K562 (cell line): ENCODE results near the gene NT5DC2. TPM values are rescaled to one million over a fixed set of nuclear protein-coding genes. Genes with fewer than 3 reads are reported as not detected.
A peak's percentile ranks its signal among the peaks of the same experiment; 100 is the strongest.

Experiments
- ATAC-seq: fragments of 200-7000 bp; cut with Tn5 transposase; 3 replicates; pipeline ENCODE4 v1.9.1; 2020; ENCODE audit warnings: moderate library complexity
- BruUV-seq: library from RNA; stranded (reverse); fragments of 400-500 nt; replicated peaks from 2 replicates; lab custom pipeline; 2021; lab: Mats Ljungman, UMichigan
- CTCF ChIA-PET: fragments of 300-600 bp; formaldehyde crosslinking; extraction: SDS; loops from one replicate; lab custom pipeline; 2021; ENCODE audit warnings: low intra/inter-chr PET ratio; lab: Yijun Ruan, JAX
- POLR2A ChIA-PET: fragments of 300-600, 350-650 bp; sonication (Branson Sonifier 250); formaldehyde crosslinking; extraction: SDS; loops from one replicate; lab custom pipeline; 2021; ENCODE audit warnings: antibody characterized with exemption, inconsistent platforms; lab: Yijun Ruan, JAX
- DNase-seq, 4 experiments: peaks; one replicate each; pipeline versions ENCODE4 v3.0.0 to v3.0.0-alpha.2; 2011 to 2018; ENCODE audit warnings: low spot score in 3 of 4, mixed read lengths in 3 of 4; ENCODE audit errors: extremely low read depth in 1 of 4
- FAIRE-seq: peaks from 2 replicates; lab custom pipeline; 2011; peaks lifted over from hg19 to GRCh38; lab: Jason Lieb, UNC
- H2AFZ ChIP-seq: 2 replicates; pipeline ENCODE4 v1.6.0; 2011; ENCODE audit warnings: low read depth, low read length, control low read depth, inconsistent platforms
- H3K27ac ChIP-seq: fragments of 200-600 bp; 3 replicates; pipeline ENCODE4 v1.8.0; 2011; ENCODE audit warnings: low read depth, mild to moderate bottlenecking, control low read depth, inconsistent platforms, low read length, moderate library complexity, mixed read lengths; ENCODE audit errors: extremely low read depth
- H3K27me3 ChIP-seq, 2 experiments: fragments of 300-600 bp in 1 of 2; 2 replicates in 1 of 2; 3 replicates in 1 of 2; pipeline versions ENCODE4 v1.6.0 to v1.8.0; 2011; ENCODE audit warnings: inconsistent platforms in 2 of 2, low read length in 2 of 2, mild to moderate bottlenecking in 1 of 2, mixed read lengths in 1 of 2, moderate library complexity in 1 of 2; ENCODE audit not compliant: control insufficient read depth in 2 of 2, insufficient read depth in 2 of 2
- H3K36me3 ChIP-seq: fragments of 300-600 bp; 3 replicates; pipeline ENCODE4 v1.8.0; 2011; ENCODE audit warnings: mild to moderate bottlenecking, low read length, inconsistent platforms; ENCODE audit not compliant: control insufficient read depth, insufficient read depth
- H3K4me1 ChIP-seq, 2 experiments: fragments of 200-600 bp in 1 of 2; replicated peaks in 1 of 2; 2 replicates in 1 of 2; 3 replicates in 1 of 2; pipeline versions ENCODE4 v1.5.1 to v1.8.0; 2011; ENCODE audit warnings: inconsistent platforms in 2 of 2, low read length in 2 of 2, mild to moderate bottlenecking in 1 of 2, mixed read lengths in 1 of 2, moderate library complexity in 1 of 2; ENCODE audit not compliant: control insufficient read depth in 2 of 2, insufficient read depth in 2 of 2
- H3K4me2 ChIP-seq: 2 replicates; pipeline ENCODE4 v1.6.1; 2011; ENCODE audit warnings: low read length, control low read depth, inconsistent platforms, mixed read lengths; ENCODE audit not compliant: insufficient read depth
- H3K4me3 ChIP-seq: fragments of 200-600 bp; sonication (generic), shearing (Covaris generic); 2 replicates; pipeline ENCODE4 v1.5.1; 2016; ENCODE audit warnings: control low read depth, inconsistent platforms
- H3K79me2 ChIP-seq: fragments of 200-600 bp; 3 replicates; pipeline ENCODE4 v1.8.0; 2011; ENCODE audit warnings: low read length, inconsistent platforms; ENCODE audit not compliant: control insufficient read depth, insufficient read depth
- H3K9ac ChIP-seq, 2 experiments: 2 replicates each; pipeline versions ENCODE4 v1.6.0 to v1.6.1; 2011; ENCODE audit warnings: low read depth in 2 of 2, low read length in 2 of 2, control low read depth in 1 of 2, inconsistent platforms in 1 of 2, mild to moderate bottlenecking in 1 of 2, mixed read lengths in 1 of 2; ENCODE audit not compliant: insufficient read depth in 1 of 2
- H3K9me1 ChIP-seq: one replicate; pipeline ENCODE4 v1.6.0; 2011; ENCODE audit warnings: inconsistent platforms, mild to moderate bottlenecking, low read length, moderate library complexity; ENCODE audit not compliant: control insufficient read depth, insufficient read depth
- H3K9me3 ChIP-seq: replicated peaks from 2 replicates; pipeline ENCODE4 v1.5.1; 2011; ENCODE audit warnings: low read depth, low read length, inconsistent platforms; ENCODE audit not compliant: control insufficient read depth, insufficient read depth
- H4K20me1 ChIP-seq: replicated peaks from 2 replicates; pipeline ENCODE4 v1.6.1; 2011; ENCODE audit warnings: low read length, inconsistent platforms, mixed read lengths; ENCODE audit not compliant: control insufficient read depth, insufficient read depth
- ESRRB ChIP-seq: fragments of 250-450 bp; sonication (Bioruptor Pico); IDR thresholded peaks from 2 replicates; pipeline ENCODE4 v1.5.0; 2020; ENCODE audit warnings: mild to moderate bottlenecking, moderate library complexity, borderline replicate concordance
- ETV1 ChIP-seq: fragments of 450-650 bp; conservative IDR thresholded peaks from 2 replicates; pipeline ENCODE4 v1.6.1; 2016; ENCODE audit warnings: missing genetic modification characterization, control low read depth, low read depth, missing compliant biosample characterization
- HNRNPLL ChIP-seq: fragments of 200-400 bp; formaldehyde crosslinking; IDR thresholded peaks from 2 replicates; pipeline ENCODE4 v1.6.1; 2017; ENCODE audit warnings: low read length, low read depth, mild to moderate bottlenecking; ENCODE audit not compliant: poor library complexity, severe bottlenecking
- MAFK ChIP-seq: IDR thresholded peaks from 2 replicates; pipeline ENCODE4 v1.6.1; 2011; ENCODE audit warnings: low read length, improper control_type of control experiment
- POLR2A ChIP-seq: fragments of 450-650 bp; conservative IDR thresholded peaks from 2 replicates; pipeline ENCODE4 v1.6.1; 2016
- POLR2AphosphoS2 ChIP-seq: IDR thresholded peaks from 2 replicates; pipeline ENCODE4 v1.6.1; 2012; ENCODE audit warnings: low read length, improper control_type of control experiment
- POLR2G ChIP-seq: fragments of 200-400 bp; formaldehyde crosslinking; IDR thresholded peaks from 2 replicates; pipeline ENCODE4 v1.6.1; 2017; ENCODE audit warnings: low read depth, mild to moderate bottlenecking, antibody characterized with exemption, low read length, moderate library complexity
- RBFOX2 ChIP-seq: fragments of 200-400 bp; formaldehyde crosslinking; IDR thresholded peaks from 2 replicates; pipeline ENCODE4 v1.6.1; 2017; ENCODE audit warnings: low read depth, mild to moderate bottlenecking, low read length, moderate library complexity
- RFX7 ChIP-seq: fragments of 250-450 bp; sonication (Bioruptor Pico); IDR thresholded peaks from 2 replicates; pipeline ENCODE4 v1.5.1; 2021; ENCODE audit warnings: mild to moderate bottlenecking
- SMARCA5 ChIP-seq: fragments of 450-650 bp; IDR thresholded peaks from 2 replicates; pipeline ENCODE4 v1.6.1; 2016
- ZNF79 ChIP-seq: fragments of 250-450 bp; sonication (Bioruptor Pico); IDR thresholded peaks from 2 replicates; pipeline ENCODE4 v1.4.0; 2020; ENCODE audit warnings: low read depth, mild to moderate bottlenecking, moderate library complexity
- WGBS: fragments of 100-300 bp; shearing (Covaris generic); methylation state at CpG from one replicate; pipeline ENCODE4 v1.1.6; 2016; ENCODE audit warnings: low coverage, mixed read lengths; ENCODE audit not compliant: insufficient coverage; ENCODE audit errors: missing lambda C conversion rate; 5-methylcytosine and 5-hydroxymethylcytosine counted together
- in situ Hi-C: fragments of 300-500 bp; cut with MboI; formaldehyde crosslinking; loops from 4 replicates; pipeline ENCODE4 v1.15.0; 2018; ENCODE audit warnings: inconsistent platforms, mixed read lengths
- intact Hi-C: fragments of 100-400 bp; cut with micrococcal nuclease; formaldehyde crosslinking; loops from 2 replicates; pipeline ENCODE4 v1.14.2; 2022
- polyA plus RNA-seq, 8 experiments: library from polyadenylated mRNA; depleted of rRNA in 4 of 8; stranded (reverse) in 5 of 8; unstranded in 3 of 8; fragments of >200 nt; fragmentation: Nextera tagmentation in 2 of 8; fragmentation: Illumina TruSeq in 1 of 8; extraction: Ambion mirVana in 2 of 8; extraction: Trizol in 1 of 8; gene quantifications; 2 replicates each; pipeline versions ENCODE4 v1.2.1 to v1.2.3, GENCODE V29; 2011 to 2014; ENCODE audit warnings: inconsistent platforms in 1 of 8, missing spikeins in 1 of 8
- total RNA-seq, 7 experiments: library from RNA; depleted of rRNA in 6 of 7; stranded (reverse); fragments of >200 nt in 6 of 7; fragmentation: Illumina TruSeq in 2 of 7; extraction: Trizol in 2 of 7; gene quantifications; 2 replicates each; pipeline versions ENCODE4 v1.2.1 to v1.2.3, GENCODE V29; 2011 to 2021; ENCODE audit warnings: low replicate concordance in 1 of 7
- TF ChIP-seq, protein P1 (sequence below): sonication (generic); formaldehyde crosslinking; IDR thresholded peaks from 2 replicates; pipeline ENCODE4 v1.8.1; 2023; ENCODE audit warnings: mild to moderate bottlenecking, missing genetic modification reagents
- TF ChIP-seq, protein P2 (sequence below): sonication (generic); formaldehyde crosslinking; IDR thresholded peaks from 2 replicates; pipeline ENCODE4 v1.8.0; 2022; ENCODE audit warnings: mild to moderate bottlenecking, missing genetic modification reagents
- TF ChIP-seq, protein P3 (sequence below): IDR thresholded peaks from 2 replicates; pipeline ENCODE4 v1.6.1; 2016; ENCODE audit warnings: missing genetic modification characterization, missing compliant biosample characterization
- TF ChIP-seq, protein P4 (sequence below): fragments of 250-450 bp; sonication (Bioruptor Pico); IDR thresholded peaks from 2 replicates; pipeline ENCODE4 v1.8.0; 2022; ENCODE audit warnings: moderate library complexity, mild to moderate bottlenecking, inconsistent platforms

The NT5DC2 gene
- total and polyA plus RNA-seq, 9 of the 15 experiments (the other 6 are each of a cell fraction or from before 2014, with no cell fraction given) = 25.6 to 168 (median 122) TPM

DNA sequence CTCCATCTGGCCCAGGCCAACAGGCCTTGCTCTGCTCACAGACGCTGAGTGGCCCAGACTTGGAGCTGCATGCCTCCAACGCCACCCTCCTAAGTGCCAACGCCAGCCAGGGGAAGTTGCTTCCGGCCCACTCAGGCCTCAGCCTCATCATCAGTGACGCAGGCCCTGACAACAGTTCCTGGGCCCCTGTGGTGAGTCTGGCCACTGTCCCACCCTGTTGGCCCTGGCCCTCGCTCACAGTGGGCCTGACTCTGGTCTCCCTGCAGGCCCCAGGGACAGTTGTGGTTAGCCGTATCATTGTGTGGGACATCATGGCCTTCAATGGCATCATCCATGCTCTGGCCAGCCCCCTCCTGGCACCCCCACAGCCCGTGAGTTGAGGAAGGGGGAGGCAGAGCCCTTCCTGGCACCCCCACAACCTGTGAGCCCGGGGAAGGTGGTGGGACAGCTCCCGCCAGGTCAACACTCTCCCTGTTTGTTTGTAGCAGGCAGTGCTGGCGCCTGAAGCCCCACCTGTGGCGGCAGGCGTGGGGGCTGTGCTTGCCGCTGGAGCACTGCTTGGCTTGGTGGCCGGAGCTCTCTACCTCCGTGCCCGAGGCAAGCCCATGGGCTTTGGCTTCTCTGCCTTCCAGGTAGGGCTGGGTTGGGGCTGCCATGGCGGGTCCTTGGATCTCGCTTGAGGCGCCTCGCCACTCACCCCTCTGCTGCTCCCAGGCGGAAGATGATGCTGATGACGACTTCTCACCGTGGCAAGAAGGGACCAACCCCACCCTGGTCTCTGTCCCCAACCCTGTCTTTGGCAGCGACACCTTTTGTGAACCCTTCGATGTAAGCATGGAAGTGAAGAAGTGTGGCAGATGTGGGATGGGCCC is 10.0 kb downstream of the NT5DC2 start:
- Histone ChIP-seq H2AFZ (no peak overlapping the region), H3K36me3 (peaks cover 50% of the 10 kb centered on the region; the same call in 2 of the 3 replicates), H3K27me3 (no peaks in the 10 kb centered on the region), H3K4me2 (no peak overlapping the region), H3K9me1 (no peaks in the 10 kb centered on the region), H3K9me3 (no peaks in the 10 kb centered on the region), H3K79me2 (no peaks in the 10 kb centered on the region; the same call in 2 of the 3 replicates), H3K4me3 (no peak overlapping the region), H3K9ac (no peak overlapping the region; a peak in 1 of 4 replicates), H4K20me1 (no peaks in the 10 kb centered on the region; the same call in 1 of the 2 replicates), H3K4me1 (peaks cover 3 to 56% of the 10 kb centered on the region in 2 experiments; a peak in 4 of 5 replicates), H3K27ac (no peak overlapping the region)
- ChIA-PET CTCF (no interaction called here), POLR2A (interaction anchor here (1.0 kb wide), 1 partner anchor 41 kb away, joined by 3 read pairs; no protein-coding TSS in a partner anchor)
- in situ Hi-C loops = no loop called here
- ATAC-seq (no peak), DNase-seq (no peak), FAIRE-seq (no peak)
- intact Hi-C loops = no loop called here
- 90% methylated on average over 10 of the region's 26 CpGs for WGBS
- no TSS peak for BruUV-seq
- TF ChIP-seq, protein P1, sequence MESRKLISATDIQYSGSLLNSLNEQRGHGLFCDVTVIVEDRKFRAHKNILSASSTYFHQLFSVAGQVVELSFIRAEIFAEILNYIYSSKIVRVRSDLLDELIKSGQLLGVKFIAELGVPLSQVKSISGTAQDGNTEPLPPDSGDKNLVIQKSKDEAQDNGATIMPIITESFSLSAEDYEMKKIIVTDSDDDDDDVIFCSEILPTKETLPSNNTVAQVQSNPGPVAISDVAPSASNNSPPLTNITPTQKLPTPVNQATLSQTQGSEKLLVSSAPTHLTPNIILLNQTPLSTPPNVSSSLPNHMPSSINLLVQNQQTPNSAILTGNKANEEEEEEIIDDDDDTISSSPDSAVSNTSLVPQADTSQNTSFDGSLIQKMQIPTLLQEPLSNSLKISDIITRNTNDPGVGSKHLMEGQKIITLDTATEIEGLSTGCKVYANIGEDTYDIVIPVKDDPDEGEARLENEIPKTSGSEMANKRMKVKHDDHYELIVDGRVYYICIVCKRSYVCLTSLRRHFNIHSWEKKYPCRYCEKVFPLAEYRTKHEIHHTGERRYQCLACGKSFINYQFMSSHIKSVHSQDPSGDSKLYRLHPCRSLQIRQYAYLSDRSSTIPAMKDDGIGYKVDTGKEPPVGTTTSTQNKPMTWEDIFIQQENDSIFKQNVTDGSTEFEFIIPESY (CRISPR knock-in tag) = peak; percentile 76
- TF ChIP-seq POLR2A (peak; percentile 42), ETV1 (no peak), SMARCA5 (no peak), POLR2G (peak; percentile 55), ZNF79 (CRISPR knock-in tag) (no peak), MAFK (no peak), HNRNPLL (no peak), RFX7 (CRISPR knock-in tag) (no peak), POLR2AphosphoS2 (peak; percentile 62), ESRRB (CRISPR knock-in tag) (no peak), RBFOX2 (peak; percentile 46)
- TF ChIP-seq, protein P2, sequence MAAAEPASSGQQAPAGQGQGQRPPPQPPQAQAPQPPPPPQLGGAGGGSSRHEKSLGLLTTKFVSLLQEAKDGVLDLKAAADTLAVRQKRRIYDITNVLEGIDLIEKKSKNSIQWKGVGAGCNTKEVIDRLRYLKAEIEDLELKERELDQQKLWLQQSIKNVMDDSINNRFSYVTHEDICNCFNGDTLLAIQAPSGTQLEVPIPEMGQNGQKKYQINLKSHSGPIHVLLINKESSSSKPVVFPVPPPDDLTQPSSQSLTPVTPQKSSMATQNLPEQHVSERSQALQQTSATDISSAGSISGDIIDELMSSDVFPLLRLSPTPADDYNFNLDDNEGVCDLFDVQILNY (CRISPR knock-in tag) = no peak
- TF ChIP-seq, protein P3, sequence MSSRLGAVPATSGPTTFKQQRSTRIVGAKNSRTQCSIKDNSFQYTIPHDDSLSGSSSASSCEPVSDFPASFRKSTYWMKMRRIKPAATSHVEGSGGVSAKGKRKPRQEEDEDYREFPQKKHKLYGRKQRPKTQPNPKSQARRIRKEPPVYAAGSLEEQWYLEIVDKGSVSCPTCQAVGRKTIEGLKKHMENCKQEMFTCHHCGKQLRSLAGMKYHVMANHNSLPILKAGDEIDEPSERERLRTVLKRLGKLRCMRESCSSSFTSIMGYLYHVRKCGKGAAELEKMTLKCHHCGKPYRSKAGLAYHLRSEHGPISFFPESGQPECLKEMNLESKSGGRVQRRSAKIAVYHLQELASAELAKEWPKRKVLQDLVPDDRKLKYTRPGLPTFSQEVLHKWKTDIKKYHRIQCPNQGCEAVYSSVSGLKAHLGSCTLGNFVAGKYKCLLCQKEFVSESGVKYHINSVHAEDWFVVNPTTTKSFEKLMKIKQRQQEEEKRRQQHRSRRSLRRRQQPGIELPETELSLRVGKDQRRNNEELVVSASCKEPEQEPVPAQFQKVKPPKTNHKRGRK = no peak
- TF ChIP-seq, protein P4, sequence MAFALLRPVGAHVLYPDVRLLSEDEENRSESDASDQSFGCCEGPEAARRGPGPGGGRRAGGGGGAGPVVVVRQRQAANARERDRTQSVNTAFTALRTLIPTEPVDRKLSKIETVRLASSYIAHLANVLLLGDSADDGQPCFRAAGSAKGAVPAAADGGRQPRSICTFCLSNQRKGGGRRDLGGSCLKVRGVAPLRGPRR (CRISPR knock-in tag) = no peak
